CD4-positive, CD25-positive, alpha-beta regulatory T cell (primary cell): ENCODE measurements around the gene ORAI1. TPM values are rescaled to one million over a fixed set of nuclear protein-coding genes. Genes with fewer than 3 reads are reported as not detected.

ENCODE experiments used
- ATAC-seq, 2 donors: fragments of 150-1000 bp; cut with Tn5 transposase; one replicate each; pipeline ENCODE4 v1.10.0; 2021; ENCODE audit warnings: low read depth in 2 of 2, moderate number of reproducible peaks in 2 of 2, moderate library complexity in 1 of 2
- DNase-seq, 3 donors: peaks; one replicate each; pipeline versions ENCODE4 v3.0.0 to v3.0.0-alpha.2; 2012 to 2022; ENCODE audit warnings: mixed read lengths in 1 of 3
- H3K27ac ChIP-seq: one replicate; pipeline ENCODE4 v1.7.0; 2013; ENCODE audit warnings: mild to moderate bottlenecking, low read length; ENCODE audit not compliant: insufficient read depth, poor library complexity, severe bottlenecking
- H3K27me3 ChIP-seq: one replicate; pipeline ENCODE4 v1.7.0; 2013; ENCODE audit warnings: low read length; ENCODE audit not compliant: control insufficient read depth, insufficient read depth
- H3K36me3 ChIP-seq: one replicate; pipeline ENCODE4 v1.7.0; 2013; ENCODE audit warnings: mild to moderate bottlenecking, low read length, moderate library complexity; ENCODE audit not compliant: control insufficient read depth, insufficient read depth
- H3K4me1 ChIP-seq: 2 replicates; pipeline ENCODE4 v1.7.0; 2013; ENCODE audit warnings: mild to moderate bottlenecking, low read length; ENCODE audit not compliant: insufficient read depth, control insufficient read depth, poor library complexity, severe bottlenecking
- H3K4me3 ChIP-seq: one replicate; pipeline ENCODE4 v1.7.0; 2013; ENCODE audit warnings: low read depth, mild to moderate bottlenecking, low read length, moderate library complexity
- H3K9me3 ChIP-seq, 2 experiments: 1 replicate in 1 of 2; 2 replicates in 1 of 2; pipeline ENCODE4 v1.7.0; 2013; ENCODE audit warnings: low read length in 2 of 2, mild to moderate bottlenecking in 1 of 2, moderate library complexity in 1 of 2; ENCODE audit not compliant: control insufficient read depth in 2 of 2
- H3K27ac Mint-ChIP-seq, 3 donors: one replicate each; pipeline ENCODE4 v1.8.0; 2020 to 2022; ENCODE audit warnings: mild to moderate bottlenecking in 3 of 3, mixed read lengths in 3 of 3, moderate library complexity in 2 of 3
- H3K27me3 Mint-ChIP-seq: one replicate; pipeline ENCODE4 v1.8.0; 2022; ENCODE audit warnings: mild to moderate bottlenecking, mixed read lengths
- H3K36me3 Mint-ChIP-seq: one replicate; pipeline ENCODE4 v1.8.0; 2020; ENCODE audit warnings: mixed read lengths
- H3K4me1 Mint-ChIP-seq, 4 donors: one replicate each; pipeline ENCODE4 v1.8.0; 2020 to 2022; ENCODE audit warnings: mixed read lengths in 4 of 4, mild to moderate bottlenecking in 1 of 4
- H3K4me3 Mint-ChIP-seq, 4 donors: one replicate each; pipeline ENCODE4 v1.8.0; 2020 to 2022; ENCODE audit warnings: mild to moderate bottlenecking in 4 of 4, mixed read lengths in 4 of 4, moderate library complexity in 3 of 4
- H3K9me3 Mint-ChIP-seq, 7 donors: one replicate each; pipeline ENCODE4 v1.8.0; 2020 to 2022; ENCODE audit warnings: mixed read lengths in 7 of 7, mild to moderate bottlenecking in 3 of 7, moderate library complexity in 2 of 7
- polyA plus RNA-seq, 4 donors: library from polyadenylated mRNA; unstranded; fragments of 300-500 nt; fragmentation: Illumina TruSeq; gene quantifications; one replicate each; pipeline ENCODE4 v1.2.3, GENCODE V29; 2021
- total RNA-seq: library from RNA; stranded (reverse); gene quantifications from one replicate; pipeline ENCODE4 v1.2.3, GENCODE V29; 2022

ORAI1 gene
- total and polyA plus RNA-seq, 5 donors from 2014 or later, result 53.5 to 181 (median 168) TPM

DNA sequence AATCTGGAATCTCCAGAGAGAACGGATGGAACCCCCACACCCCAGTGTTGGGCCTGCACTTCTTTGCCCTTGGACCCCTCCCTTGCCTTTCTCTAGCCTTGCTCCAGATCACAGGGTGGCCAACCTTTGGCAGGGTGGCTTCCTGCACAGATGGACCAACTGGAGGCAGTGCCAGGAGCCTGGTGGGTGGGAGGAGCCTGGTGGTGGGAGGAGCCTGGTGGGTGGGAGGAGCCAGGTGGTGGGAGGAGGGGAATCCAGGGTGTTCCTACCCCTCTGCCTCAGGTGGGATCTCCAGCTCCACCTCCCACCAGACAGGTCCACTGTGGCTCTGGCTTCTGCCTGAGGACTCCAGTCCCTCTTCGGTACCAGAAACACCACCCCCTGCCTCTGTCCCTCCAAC lies 15.0 kb upstream of the ORAI1 start:
- H3K27ac Mint-ChIP-seq, result peak overlapping the region in 2 of 3 donors; percentile 62 to 87
- Histone ChIP-seq H3K9me3 (no peaks in the 10 kb centered on the region), H3K4me3 (no peak overlapping the region), H3K27me3 (no peaks in the 10 kb centered on the region), H3K27ac (no peak overlapping the region), H3K36me3 (no peaks in the 10 kb centered on the region), H3K4me1 (no peaks in the 10 kb centered on the region)
- DNase-seq (peak in 1 of 3 donors; percentile 38), ATAC-seq (no peak)
- H3K4me1 Mint-ChIP-seq, result peaks cover 0 to 14% (median 3%) of the 10 kb centered on the region in 4 donors
- H3K36me3 Mint-ChIP-seq, result no peaks in the 10 kb centered on the region
- H3K27me3 Mint-ChIP-seq, result peaks cover 4% of the 10 kb centered on the region
- H3K9me3 Mint-ChIP-seq, result no peaks in the 10 kb centered on the region
- H3K4me3 Mint-ChIP-seq, result no peak overlapping the region

DNA sequence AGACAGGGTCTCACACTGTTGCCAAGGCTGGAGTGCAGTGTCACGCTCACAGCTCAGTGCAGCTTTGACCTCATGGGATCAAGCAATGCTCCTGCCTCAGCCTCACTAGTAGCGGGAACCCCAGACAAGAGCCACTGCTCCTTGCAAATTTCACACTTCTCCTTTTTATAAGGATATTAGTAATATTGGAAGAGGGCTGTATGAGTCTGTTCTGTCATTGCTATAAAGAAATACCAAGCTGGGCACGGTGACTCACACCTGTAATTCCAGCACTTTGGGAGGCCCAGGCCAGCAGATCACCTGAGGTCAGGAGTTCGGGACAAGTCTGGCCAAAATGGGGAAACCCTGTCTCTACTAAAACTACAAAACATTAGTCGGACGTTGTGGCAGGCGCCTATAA lies 12.9 kb upstream of the ORAI1 start:
- Mint-ChIP-seq H3K27me3 (peaks cover 4% of the 10 kb centered on the region), H3K27ac (peak overlapping the region in 2 of 3 donors; percentile 38 to 51), H3K4me3 (no peak overlapping the region), H3K36me3 (no peaks in the 10 kb centered on the region), H3K4me1 (peaks cover 0 to 14% (median 3%) of the 10 kb centered on the region in 4 donors), H3K9me3 (no peaks in the 10 kb centered on the region)
- Histone ChIP-seq H3K27me3 (no peaks in the 10 kb centered on the region), H3K4me1 (no peaks in the 10 kb centered on the region), H3K4me3 (no peak overlapping the region), H3K9me3 (no peaks in the 10 kb centered on the region), H3K36me3 (no peaks in the 10 kb centered on the region), H3K27ac (no peak overlapping the region)
- ATAC-seq, result no peak
- DNase-seq, result no peak

DNA sequence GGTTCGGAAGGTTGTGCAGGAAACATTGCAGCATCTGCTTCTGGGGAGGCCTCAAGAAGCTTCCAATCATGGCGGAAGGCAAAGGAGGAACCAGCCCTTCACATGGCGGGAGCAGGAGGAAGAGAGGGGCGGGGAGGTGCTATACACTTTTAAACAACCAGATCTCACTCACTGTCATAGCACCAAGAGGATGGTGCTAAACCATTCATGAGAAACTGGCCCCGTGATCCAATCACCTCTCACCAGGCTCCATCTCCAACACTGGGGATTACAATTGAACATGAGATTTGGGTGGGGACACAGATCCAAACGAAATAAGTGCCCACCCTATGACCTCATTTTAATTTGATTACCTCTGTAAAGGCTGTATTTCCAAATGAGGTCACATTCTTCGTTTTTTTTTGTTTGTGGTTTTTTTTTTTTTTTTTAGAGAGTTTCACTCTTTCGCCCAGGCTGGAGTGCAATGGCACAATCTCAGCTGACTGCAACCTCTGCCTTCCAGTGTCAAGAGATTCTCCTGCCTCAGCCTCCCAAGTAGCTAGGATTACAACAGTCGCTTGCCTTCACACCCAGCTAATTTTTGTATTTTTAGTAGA lies 11.4 kb upstream of the ORAI1 start:
- H3K9me3 Mint-ChIP-seq, result no peaks in the 10 kb centered on the region
- ATAC-seq (no peak), DNase-seq (no peak)
- peak overlapping the region in 2 of 3 donors; percentile 46 to 65 for H3K27ac Mint-ChIP-seq
- H3K4me1 Mint-ChIP-seq, result peaks cover 2 to 18% (median 7%) of the 10 kb centered on the region in 4 donors
- H3K36me3 Mint-ChIP-seq, result no peaks in the 10 kb centered on the region
- Histone ChIP-seq H3K9me3 (no peaks in the 10 kb centered on the region), H3K27me3 (no peaks in the 10 kb centered on the region), H3K27ac (no peak overlapping the region), H3K4me3 (no peak overlapping the region), H3K4me1 (no peaks in the 10 kb centered on the region), H3K36me3 (no peaks in the 10 kb centered on the region)
- H3K27me3 Mint-ChIP-seq, result peaks cover 4% of the 10 kb centered on the region
- no peak overlapping the region for H3K4me3 Mint-ChIP-seq

DNA sequence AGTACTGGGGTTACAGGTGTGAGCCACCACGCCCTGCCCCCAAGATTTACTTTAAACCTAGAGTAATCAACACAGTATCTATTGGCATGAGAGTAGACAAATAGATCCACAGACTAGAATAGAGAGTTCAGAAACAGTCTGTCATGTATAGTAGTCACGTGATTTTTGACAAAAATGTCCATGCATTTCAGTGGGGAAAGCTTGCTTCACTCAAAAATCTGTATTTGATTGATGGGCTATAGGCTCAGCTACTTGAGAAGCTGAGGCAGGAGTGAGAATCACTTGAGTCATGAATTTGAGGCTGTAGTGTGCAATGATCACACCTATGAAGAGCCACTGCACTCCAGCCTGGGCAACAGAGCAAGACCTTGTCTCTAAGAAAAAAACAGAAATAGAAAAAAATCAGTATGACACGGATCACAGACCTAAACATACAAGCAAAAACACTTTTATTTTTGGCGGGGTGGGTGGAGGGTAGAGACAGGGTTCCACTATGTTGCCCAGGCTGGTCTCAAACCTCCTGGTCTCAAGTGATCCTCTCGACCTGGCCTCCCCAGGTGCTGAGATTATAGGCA lies 7.6 kb upstream of the ORAI1 start:
- DNase-seq (no peak), ATAC-seq (no peak)
- Histone ChIP-seq H3K9me3 (no peaks in the 10 kb centered on the region), H3K27me3 (no peaks in the 10 kb centered on the region), H3K4me3 (no peak overlapping the region), H3K4me1 (no peaks in the 10 kb centered on the region), H3K36me3 (no peaks in the 10 kb centered on the region), H3K27ac (no peak overlapping the region)
- H3K27me3 Mint-ChIP-seq, result peaks cover 4% of the 10 kb centered on the region
- H3K36me3 Mint-ChIP-seq, result no peaks in the 10 kb centered on the region
- no peaks in the 10 kb centered on the region for H3K9me3 Mint-ChIP-seq
- peaks cover 0 to 14% (median 7%) of the 10 kb centered on the region in 4 donors for H3K4me1 Mint-ChIP-seq
- peak overlapping the region in 1 of 3 donors; percentile 59 for H3K27ac Mint-ChIP-seq
- H3K4me3 Mint-ChIP-seq, result no peak overlapping the region

DNA sequence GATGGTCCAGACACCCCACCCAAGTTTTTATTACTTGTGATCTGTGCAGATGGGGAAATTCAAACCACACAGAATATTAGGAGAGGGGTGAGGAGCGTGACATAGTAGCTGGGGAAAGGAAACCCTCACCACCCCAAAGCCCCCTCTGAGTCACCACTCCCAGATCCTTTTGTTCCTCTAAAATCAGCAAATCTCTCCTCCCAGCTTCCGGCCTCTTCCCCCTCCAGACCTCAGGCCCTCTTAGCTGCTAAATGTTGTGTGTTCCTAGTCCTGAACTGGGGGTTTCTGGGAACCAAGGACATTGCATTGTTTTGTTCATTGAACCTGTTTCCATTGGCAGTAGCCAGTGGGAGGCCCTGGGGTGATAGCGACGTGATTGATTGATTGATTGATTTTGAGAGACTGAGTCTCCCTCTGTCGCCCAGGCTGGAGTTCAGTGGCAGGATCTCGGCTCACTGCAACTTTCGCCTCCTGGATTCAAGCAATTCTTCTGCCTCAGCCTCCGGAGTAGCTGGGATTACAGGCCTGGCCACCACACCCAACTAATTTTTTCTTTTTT lies 5.9 kb upstream of the ORAI1 start:
- Mint-ChIP-seq H3K36me3 (no peaks in the 10 kb centered on the region), H3K9me3 (no peaks in the 10 kb centered on the region), H3K4me1 (peaks cover 4 to 14% (median 9%) of the 10 kb centered on the region in 4 donors), H3K4me3 (peak overlapping the region in 1 of 4 donors; percentile 51), H3K27me3 (no peaks in the 10 kb centered on the region), H3K27ac (no peak overlapping the region)
- ATAC-seq (no peak), DNase-seq (no peak)
- no peaks in the 10 kb centered on the region for H3K27me3 ChIP-seq
- H3K9me3 ChIP-seq, result no peaks in the 10 kb centered on the region
- no peaks in the 10 kb centered on the region for H3K36me3 ChIP-seq
- peaks cover 6% of the 10 kb centered on the region for H3K4me1 ChIP-seq
- no peak overlapping the region for H3K4me3 ChIP-seq
- H3K27ac ChIP-seq, result no peak overlapping the region

DNA sequence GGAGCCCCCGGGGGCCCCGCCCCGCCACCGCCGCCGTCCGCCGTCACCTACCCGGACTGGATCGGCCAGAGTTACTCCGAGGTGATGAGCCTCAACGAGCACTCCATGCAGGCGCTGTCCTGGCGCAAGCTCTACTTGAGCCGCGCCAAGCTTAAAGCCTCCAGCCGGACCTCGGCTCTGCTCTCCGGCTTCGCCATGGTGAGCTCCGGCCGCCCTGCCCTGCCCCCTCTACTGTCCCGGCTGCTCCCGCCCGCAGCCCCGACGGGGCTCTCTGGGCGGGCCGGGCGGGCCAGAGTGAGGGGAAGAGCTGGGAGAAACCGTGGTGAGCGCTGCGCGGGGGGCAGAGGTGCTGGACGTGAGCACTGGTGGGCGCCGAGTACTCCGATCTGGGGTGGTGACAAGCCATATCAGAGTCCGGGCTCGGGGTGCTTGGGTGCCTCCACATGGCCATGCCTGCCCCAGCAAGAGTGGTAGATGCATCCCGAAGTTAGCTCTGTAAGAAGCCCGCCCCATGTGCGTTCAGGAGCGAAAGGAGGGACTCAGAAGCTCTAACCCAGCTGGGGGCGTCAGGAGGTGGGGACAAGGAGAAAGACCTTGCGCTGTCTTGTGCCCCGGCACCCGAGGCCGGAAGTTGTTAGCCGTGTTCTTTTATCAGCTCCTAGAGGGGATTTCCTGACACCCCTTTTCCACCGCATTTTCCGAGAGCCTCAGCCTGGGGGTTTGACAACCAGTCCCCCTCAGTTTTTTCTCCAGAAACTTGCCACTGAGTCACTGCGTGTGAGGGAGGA lies 717 bp downstream of the ORAI1 start:
- no peaks in the 10 kb centered on the region for H3K27me3 Mint-ChIP-seq
- no peaks in the 10 kb centered on the region for H3K9me3 Mint-ChIP-seq
- no peaks in the 10 kb centered on the region for H3K27me3 ChIP-seq
- H3K27ac Mint-ChIP-seq, result peak overlapping the region; percentile 92 to 97 (median 97)
- H3K4me1 ChIP-seq, result peaks cover 61% of the 10 kb centered on the region
- H3K36me3 ChIP-seq, result peaks cover 9% of the 10 kb centered on the region
- peak overlapping the region; percentile 95 to 100 (median 97) for H3K4me3 Mint-ChIP-seq
- ATAC-seq (peak; percentile 25 to 34), DNase-seq (peak; percentile 75 to 82 (median 82))
- peaks cover 21 to 57% (median 39%) of the 10 kb centered on the region in 4 donors for H3K4me1 Mint-ChIP-seq
- H3K9me3 ChIP-seq, result no peaks in the 10 kb centered on the region
- peak overlapping the region; percentile 91 for H3K4me3 ChIP-seq
- H3K36me3 Mint-ChIP-seq, result peaks cover 9% of the 10 kb centered on the region
- peak overlapping the region; percentile 94 for H3K27ac ChIP-seq

DNA sequence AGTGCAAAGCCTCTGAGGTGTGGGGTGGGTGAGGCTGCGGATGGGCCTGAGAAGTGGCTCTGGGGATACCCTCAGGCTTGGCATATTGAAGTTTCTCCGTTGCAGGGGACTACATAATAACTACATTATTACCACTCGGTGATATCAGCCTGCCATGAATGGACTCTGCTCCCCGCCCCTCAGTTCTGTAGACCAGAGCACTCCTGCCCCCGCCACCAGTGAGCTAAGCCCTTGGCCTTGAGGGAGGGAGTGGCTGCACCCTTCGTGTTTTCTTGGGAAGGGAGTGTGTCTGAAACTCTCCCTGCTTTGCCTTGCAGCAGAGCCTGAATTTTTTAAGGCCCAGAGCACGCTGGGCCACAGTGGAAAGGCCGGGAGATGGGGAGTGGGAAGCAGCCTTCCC lies 1.7 kb downstream of the ORAI1 start:
- Histone ChIP-seq H3K9me3 (no peaks in the 10 kb centered on the region), H3K36me3 (peaks cover 9% of the 10 kb centered on the region), H3K27me3 (no peaks in the 10 kb centered on the region), H3K4me3 (peak overlapping the region; percentile 91), H3K4me1 (peaks cover 71% of the 10 kb centered on the region), H3K27ac (peak overlapping the region; percentile 94)
- H3K4me1 Mint-ChIP-seq, result peaks cover 21 to 67% (median 48%) of the 10 kb centered on the region in 4 donors
- peak overlapping the region; percentile 95 to 100 (median 97) for H3K4me3 Mint-ChIP-seq
- H3K9me3 Mint-ChIP-seq, result no peaks in the 10 kb centered on the region
- peaks cover 12% of the 10 kb centered on the region for H3K36me3 Mint-ChIP-seq
- ATAC-seq (no peak), DNase-seq (peak in 1 of 3 donors; percentile 18)
- peak overlapping the region; percentile 92 to 97 (median 97) for H3K27ac Mint-ChIP-seq
- H3K27me3 Mint-ChIP-seq, result no peaks in the 10 kb centered on the region
